HG03521 (cell line): ENCODE results near the gene OTUB1.
"Not testable (repeated sequence)": the region's sequence is repeated elsewhere in the genome, so short reads cannot be mapped to it uniquely, and the experiment has no call there.

Experiments used
- ATAC-seq: cut with Tn5 transposase; IDR thresholded peaks from one replicate; pipeline ENCODE4 v1.9.1; 2021; ENCODE audit warnings: mild to moderate bottlenecking, moderate library complexity; ENCODE audit not compliant: unreplicated experiment

The OTUB1 gene

DNA sequence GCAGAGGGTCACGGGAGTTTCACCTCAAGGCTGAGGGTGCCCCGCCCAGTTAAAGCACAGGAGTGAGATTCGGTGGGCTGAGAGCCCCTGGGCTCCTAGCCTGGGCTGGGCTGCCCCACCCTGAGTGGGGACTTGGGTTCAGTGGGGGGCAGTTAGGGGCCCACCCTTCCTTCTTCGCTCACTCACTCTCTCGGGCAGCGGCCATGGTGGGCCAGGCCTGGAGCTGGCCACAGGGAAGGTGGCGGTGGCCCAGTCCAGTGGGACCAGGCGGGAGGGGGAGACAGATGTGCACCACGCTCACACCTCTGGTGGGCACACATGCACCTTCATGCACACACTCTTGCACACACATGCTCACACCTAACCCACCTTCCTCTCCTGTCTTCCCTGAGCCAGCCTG lies 55.6 kb downstream of the OTUB1 start:
- no peak for ATAC-seq

DNA sequence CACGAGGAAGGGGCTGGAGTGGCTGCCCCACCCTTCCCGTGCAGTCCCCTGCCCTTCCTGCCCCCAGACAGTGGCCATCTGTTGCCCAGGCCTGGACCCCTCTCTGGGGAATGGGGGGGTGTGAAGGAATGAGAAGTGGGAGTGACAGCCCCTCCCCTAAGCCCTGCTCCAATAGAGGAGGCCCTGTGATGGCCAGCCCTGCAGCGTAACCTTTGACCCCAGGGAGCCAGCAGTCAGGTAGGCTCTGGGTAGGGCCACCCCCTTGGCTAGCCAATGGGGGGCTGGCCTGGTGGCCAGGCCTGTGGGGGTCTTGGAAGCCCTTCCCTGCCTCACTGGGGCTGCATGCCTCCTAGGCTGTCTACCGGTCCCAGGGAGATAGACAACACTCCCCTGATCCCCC lies 56.1 kb downstream of the OTUB1 start:
- ATAC-seq = no peak

DNA sequence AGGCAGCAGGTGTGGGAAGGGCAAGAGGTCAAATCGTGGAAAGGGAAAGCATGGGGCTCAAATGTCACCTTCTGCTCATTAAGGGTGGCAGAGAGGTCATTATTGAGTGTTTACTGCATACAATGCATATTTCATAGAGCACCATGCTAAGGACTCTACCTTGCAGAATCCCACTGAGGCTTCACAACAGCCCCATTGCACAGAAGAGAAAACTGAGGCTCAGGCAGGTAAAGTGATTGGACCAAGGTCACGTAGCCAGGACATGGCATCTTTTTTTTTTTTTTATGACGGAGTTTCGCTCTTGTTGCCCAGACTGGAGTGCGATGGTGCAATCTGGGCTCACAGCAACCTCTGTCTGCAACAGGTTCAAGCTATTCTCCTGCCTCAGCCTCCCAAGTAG lies 57.3 kb downstream of the OTUB1 start:
- ATAC-seq = no peak

DNA sequence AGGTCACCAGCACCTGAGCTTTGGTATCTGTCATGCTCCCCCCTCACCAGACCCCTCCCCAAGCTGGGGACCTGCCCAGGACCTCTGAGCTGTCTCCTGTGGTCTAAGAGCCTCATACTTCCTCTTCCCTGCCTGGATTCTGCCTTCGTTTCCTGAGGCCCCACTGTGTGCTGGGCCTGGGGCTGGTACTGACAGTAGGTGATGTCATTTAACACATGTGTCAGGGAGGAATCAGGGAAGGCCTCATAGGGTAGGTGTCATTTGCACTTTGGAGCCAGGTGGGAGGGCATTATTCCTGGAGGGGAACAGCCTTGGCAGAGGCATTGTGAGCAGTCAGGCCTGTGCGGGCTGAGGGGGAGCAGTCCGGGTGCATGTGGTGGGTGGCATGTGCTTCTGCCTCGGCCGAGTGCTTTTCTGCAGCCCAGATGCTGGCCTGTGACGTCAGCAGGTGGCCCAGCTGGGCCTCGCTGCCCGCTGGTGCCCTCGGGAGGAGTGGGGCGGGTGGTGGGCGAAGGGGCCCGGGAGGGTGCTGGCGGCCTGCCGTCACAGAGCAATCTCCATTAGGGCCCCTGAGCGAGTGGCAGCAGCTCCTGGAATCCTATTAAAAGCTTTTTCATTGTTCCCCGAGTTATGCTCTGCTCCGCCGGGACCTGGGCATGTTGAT lies 58.6 kb downstream of the OTUB1 start:
- no peak for ATAC-seq

DNA sequence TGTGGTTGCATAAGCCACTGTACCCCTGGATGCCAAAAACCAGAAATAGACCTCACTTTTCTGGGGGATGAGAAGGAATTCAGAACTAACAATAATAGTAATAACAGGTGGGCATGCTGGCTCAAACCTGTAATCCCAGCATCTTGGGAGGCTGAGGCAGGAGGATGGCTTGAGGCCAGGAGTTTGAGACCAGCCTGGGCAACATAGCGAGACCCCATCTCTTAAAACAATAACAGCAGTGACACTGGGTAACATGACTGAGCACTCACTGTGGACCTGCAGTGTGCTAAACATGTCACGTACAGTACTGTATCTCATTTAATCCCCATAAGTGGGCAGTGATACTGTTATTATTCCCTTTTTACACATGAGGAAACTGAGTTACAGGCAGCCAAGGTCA lies 59.5 kb downstream of the OTUB1 start:
- no peak for ATAC-seq

DNA sequence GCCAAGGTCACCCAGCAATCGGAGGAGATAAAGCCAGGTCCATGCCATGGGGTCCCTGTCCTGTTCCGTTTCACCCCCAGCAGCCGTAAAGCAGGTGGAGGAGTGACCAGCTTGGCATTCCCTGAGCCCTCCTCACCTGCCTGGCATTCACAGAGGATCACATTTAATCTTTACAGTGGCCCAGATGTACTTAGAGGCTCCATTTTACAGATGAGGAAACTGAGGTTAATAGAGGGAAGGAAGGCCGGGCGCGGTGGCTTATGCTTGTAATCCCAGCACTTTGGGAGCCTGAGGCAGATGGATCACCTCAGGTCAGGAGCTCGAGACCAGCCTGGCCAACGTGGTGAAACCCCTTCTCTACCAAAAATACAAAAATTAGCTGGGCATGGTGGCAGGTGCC lies 61.1 kb downstream of the OTUB1 start:
- ATAC-seq = not testable (repeated sequence)
